NCI-H1048 (cell line): ENCODE data around the gene TEX19.

Experiments used
- DNase-seq: peaks from one replicate; lab custom pipeline; 2025; lab: John Stamatoyannopoulos, UW

TEX19 gene

DNA sequence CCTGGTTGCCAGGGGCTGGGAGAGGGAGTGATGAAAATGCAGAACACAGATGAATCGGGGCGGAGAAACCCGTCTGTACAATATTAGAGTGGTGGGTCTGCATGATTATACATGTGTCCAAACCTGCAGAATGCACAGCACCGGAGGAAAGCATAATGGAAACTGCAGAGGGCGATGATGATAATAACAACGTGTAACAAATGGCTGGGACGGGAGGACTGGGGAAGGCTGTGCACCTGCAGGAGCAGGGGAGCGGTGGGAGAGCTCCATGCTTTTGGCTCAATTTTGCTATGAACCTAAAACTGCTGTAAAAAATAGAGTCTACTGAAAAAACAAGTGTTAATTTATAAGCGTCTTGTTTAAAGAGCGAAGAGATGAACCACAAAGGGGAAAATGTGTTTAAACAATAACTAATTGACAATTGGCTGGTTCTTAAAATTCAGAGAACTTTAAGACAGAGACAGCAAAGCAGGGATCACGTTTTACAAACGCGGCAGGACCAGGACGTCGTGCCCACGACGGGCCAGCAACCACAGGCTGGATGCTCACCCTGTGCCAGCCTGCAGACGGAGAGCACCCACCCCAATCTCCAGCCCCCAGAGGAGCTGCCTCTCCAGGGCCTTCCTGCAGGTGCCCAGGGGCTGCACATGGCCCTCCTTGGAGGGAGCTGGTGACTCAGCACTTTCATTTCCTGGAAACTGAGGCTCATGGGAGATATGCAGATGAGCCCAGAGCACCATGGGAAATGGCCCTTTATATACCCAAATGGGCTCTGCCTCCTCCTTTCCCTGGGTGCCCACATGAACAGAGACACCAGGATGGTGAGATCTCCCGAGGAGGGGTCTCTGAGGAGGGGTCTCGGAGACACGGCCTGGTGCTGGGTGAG is at the start of gene TEX19:
Gene TEX19, plus strand, starts transcription at position 783 of the 886 bp plus-strand sequence. CDS start 2,904 bp downstream, outside the sequence.
- DNase-seq: no peak

- no peak for DNase-seq
Measured at GRCh38 chr17:82309656-82310570, 49.1 kb upstream of the TEX19 start.

GRCh38 chr17:82310877-82311276 is 48.2 kb upstream of the TEX19 start:
- DNase-seq: no peak

GRCh38 chr17:82311971-82312370 is 47.1 kb upstream of the TEX19 start:
- no peak for DNase-seq

DNA sequence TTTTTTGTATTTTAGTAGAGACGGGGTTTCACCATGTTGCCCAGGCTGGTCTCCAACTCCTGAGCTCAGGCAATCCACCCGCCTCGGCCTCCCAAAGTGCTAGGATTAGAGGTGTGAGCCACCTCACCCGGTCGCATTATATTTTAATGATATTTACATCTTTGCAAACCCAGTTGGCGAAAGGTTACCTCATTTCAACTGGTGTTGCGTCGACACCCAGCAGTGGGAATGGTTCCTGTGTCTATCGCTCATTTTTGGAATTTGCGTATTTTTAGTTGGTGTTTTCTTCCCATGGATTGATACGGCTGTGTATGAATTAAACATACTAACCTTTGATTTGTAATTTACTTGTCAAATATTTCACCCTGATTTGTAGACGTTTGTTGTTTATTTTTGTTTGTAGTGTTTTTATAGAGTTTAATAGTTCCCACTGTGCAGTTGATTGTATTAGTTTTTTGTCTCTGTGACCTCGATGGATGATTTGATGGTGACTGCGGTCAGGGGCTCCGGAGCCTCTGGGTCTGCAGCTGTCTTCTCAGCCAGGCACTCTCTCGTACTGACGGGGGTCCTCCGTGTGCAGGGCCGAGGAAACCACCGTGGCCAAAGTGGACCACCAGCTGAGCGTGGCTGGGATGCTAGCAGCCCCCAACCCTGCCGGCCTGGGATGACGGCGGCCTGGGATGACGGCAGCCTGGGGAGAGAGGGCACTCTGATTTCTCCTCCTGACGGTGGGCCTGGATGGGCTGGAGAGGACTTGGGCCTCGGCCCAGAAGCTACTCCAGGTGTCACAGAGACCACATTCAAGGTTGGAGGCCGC is 45.6 kb upstream of the TEX19 start:
- DNase-seq: no peak

- DNase-seq: no peak
Measured at GRCh38 chr17:82314012-82314726, 44.9 kb upstream of the TEX19 start.

DNA sequence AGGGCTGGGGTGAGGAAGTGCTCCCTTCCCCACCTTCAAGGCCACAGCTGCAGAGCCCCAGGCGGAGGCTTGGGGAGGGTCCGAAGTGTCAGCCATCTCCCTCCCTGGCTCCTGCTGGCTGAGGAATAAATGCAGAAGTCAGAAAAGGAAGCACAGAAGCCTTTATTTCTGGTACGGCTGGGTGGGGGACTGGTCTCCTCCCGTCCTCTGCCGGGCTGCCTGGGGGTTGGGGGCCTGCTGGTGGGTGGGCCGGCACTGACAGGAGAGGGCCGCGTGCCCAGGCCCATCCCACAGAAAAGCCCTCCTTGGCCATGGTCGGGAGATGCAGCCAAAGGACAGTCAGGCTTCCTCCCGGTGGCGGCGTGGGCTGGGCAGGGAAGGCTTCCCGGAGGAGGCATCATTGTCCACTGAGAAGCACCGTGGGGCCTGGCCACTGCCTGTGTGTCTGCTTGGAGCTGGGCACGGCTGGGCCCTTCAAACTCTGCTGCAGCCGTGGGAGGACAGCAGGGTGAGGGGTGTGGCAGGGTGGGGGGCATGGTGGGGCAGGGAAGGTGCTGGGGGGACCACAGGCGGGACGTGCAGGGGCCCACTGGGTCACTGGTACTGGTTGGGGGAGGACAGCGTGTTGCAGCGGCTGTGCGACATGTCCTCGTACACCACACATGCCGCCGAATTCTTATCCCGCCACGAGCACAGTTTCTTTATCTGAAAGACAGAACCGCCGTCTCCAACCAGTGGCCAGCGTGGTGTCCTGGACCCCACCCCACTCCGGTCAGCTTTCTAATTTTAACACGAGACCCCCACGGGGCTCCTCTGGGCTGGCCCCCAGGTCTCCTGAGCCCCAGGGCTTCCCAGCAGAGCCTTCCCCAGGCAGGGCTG is 44.1 kb upstream of the TEX19 start:
- no peak for DNase-seq

GRCh38 chr17:82315703-82316358 is 43.2 kb upstream of the TEX19 start:
- no peak for DNase-seq

- DNase-seq: no peak
Measured at GRCh38 chr17:82316651-82317393, 42.2 kb upstream of the TEX19 start.

- no peak for DNase-seq
Measured at GRCh38 chr17:82317394-82318168, 41.5 kb upstream of the TEX19 start, which contains the start of gene CD7. TSS of gene CD7 (minus strand) at chr17:82317608. CDS start at chr17:82317495, 113 bp downstream.

DNA sequence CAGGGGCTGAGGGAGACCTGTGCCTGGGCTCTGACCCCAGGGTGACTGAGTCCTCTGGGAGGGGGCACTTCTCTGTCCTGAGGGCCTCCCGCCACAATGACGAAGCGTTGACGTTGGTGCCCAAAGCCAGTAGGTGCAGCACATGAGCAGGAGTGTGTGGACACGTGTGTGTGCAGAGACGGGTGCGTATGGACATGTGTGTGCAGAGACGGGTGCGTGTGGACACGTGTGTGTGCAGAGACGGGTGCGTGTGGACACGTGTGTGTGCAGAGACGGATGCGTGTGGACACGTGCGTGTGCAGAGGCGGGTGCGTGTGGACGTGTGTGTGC is 40.9 kb upstream of the TEX19 start:
- no peak for DNase-seq

DNA sequence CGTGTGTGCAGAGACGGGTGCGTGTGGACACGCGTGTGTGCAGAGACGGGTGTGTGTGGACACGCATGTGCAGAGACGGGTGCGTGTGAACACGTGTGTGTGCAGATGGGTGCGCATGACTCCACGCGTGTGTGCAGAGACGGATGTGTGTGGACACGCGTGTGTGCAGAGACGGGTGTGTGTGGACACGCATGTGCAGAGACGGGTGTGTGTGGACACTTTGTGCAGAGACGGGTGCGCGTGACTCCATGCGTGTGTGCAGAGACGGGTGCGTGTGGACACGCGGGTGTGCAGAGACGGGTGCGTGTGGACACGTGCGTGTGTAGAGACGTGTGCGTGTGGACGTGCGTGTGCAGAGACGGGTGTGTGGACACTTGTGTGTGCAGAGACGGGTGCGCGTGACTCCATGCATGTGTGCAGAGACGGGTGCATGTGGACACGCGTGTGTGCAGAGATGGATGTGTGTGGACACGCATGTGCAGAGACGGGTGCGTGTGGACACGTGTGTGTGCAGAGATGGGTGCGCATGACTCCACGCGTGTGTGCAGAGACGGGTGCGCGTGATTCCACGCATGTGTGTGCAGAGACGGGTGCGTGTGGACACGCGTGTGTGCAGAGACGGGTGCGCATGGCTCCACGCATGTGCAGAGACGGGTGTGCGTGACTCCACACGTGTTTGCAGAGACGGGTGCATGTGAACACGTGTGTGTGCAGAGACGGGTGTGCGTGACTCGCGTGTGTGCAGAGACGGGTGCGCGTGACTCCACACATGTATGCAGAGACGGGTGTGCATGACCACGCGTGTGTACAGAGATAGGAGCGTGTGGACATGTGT is 40.1 kb upstream of the TEX19 start:
- DNase-seq: no peak

DNA sequence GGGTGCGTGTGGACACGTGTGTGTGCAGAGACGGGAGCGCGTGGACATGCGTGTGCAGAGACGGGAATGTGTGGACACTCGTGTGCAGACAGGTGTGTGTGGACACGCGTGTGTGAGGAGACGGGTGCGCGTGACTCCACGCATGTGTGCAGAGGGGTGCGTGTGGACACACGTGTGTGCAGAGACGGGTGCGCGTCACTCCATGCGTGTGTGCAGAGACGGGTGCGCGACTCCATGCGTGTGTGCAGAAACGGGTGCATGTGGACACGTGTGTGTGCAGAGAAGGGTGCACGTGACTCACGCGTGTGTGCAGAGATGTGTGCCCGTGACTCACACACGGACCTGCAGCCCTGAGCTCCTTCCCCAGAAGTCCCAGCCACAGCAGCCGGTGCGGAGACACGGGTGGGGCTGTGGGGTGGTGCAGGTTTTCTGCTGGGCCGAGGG is 39.4 kb upstream of the TEX19 start:
- DNase-seq: no peak

DNA sequence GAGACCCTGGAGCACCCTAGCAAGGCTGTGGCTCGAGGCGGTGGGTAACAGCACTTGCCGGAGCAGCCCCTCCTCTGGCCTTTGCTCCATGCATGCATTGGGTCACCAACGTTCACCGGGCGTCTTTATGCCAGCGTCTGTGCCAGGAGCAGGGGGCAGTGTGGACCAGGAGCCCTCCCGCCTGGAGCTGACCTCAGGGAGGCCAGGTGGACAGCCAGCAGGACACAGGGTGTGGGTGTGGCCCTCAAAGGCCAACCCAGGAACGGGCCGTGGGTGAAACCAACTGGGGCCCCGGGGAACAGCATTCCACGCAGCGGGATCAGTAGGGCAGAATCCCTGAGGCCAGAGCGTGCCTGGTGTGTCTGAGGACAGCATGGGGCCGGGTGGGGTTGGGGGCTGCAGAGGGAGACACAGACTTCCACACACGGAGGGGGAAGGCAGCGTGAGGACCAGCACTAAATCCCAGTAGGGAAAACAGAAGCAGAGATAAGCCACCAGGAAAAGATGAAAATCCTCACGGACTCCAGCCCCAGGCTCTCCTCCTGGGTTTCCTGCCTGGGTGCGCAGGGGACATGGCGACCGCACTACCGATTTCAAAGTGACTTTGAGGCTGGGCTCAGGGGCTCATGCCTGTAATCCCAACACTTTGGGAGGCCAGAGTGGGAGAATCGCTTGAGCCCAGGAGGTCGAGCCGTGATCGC is 38.8 kb upstream of the TEX19 start:
- DNase-seq: no peak

GRCh38 chr17:82320956-82321927 is 37.8 kb upstream of the TEX19 start:
- DNase-seq: no peak
